C4-2B (cell line): Measurements from ENCODE around the gene STX8.

ENCODE experiments used
- CTCF ChIP-seq: fragments of 450-650 bp; conservative IDR thresholded peaks from 2 replicates; pipeline ENCODE4 v1.5.1; 2017; ENCODE audit warnings: mild to moderate bottlenecking
- ZFX ChIP-seq: fragments of 450-650 bp; IDR thresholded peaks from 2 replicates; pipeline ENCODE4 v1.6.1; 2017

GRCh38 chr17:9290226-9290613, 285.4 kb downstream of the STX8 start:
- TF ChIP-seq CTCF (no peak), ZFX (no peak)
